H1 (cell line): ENCODE measurements around the gene KRT85. TPM values are rescaled to one million over a fixed set of nuclear protein-coding genes. Genes with fewer than 3 reads are reported as not detected.

Experiments used
- BCL11A ChIP-seq, 2 experiments: IDR thresholded peaks; one replicate each; pipeline ENCODE4 v1.6.1; 2011; ENCODE audit warnings: low read depth in 2 of 2, low read length in 2 of 2, mild to moderate bottlenecking in 2 of 2
- CEBPB ChIP-seq: IDR thresholded peaks from 2 replicates; pipeline ENCODE4 v1.6.1; 2012; ENCODE audit warnings: low read depth, low read length
- JUND ChIP-seq: IDR thresholded peaks from 2 replicates; pipeline ENCODE4 v1.6.1; 2011; ENCODE audit warnings: mild to moderate bottlenecking, improper control_type of control experiment, low read length
- PHF8 ChIP-seq: fragments of 200-600 bp; sonication (generic); conservative IDR thresholded peaks from 2 replicates; pipeline ENCODE4 v1.7.1; 2012; ENCODE audit warnings: low read depth, mild to moderate bottlenecking, inconsistent platforms, low read length, moderate library complexity
- SIX5 ChIP-seq: IDR thresholded peaks from 2 replicates; pipeline ENCODE4 v1.6.1; 2011; ENCODE audit warnings: mild to moderate bottlenecking, low read depth, low read length
- TBP ChIP-seq: IDR thresholded peaks from 2 replicates; pipeline ENCODE4 v1.6.1; 2011; ENCODE audit warnings: low read depth, low read length, improper control_type of control experiment
- polyA plus RNA-seq, 7 experiments: library from polyadenylated mRNA; depleted of rRNA in 3 of 7; stranded (reverse) in 5 of 7; unstranded in 2 of 7; fragments of >200 nt in 5 of 7; fragments of 200-250 nt in 2 of 7; gene quantifications; 1 replicate in 5 of 7; 2 replicates in 1 of 7; 4 replicates in 1 of 7; pipeline versions ENCODE4 v1.2.1 to v1.2.3, GENCODE V29; 2011 to 2013; ENCODE audit warnings: missing spikeins in 2 of 7, mixed read lengths in 2 of 7
- total RNA-seq: library from RNA; stranded (reverse); fragmentation: NEBNext Ultra II Directional; extraction: Animal tissue kit (Norgen Biotek cat#: 25700); gene quantifications from 2 replicates; pipeline ENCODE4 v1.2.1, GENCODE V29; 2021

The KRT85 gene
- total and polyA plus RNA-seq, 2 of the 8 experiments (the other 6 are each of a cell fraction or from before 2014, with no cell fraction given): not detected

- no peak for TF ChIP-seq PHF8
- no peak for TF ChIP-seq BCL11A (IDR thresholded peaks at IDR 0.05; ENCODE audit: low read depth in 2 of 2, low read length in 2 of 2)
- no peak for TF ChIP-seq JUND
- TF ChIP-seq SIX5: no peak
- no peak for TF ChIP-seq CEBPB
- no peak for TF ChIP-seq TBP
Measured at GRCh38 chr12:52347016-52347415, 20.3 kb downstream of the KRT85 start (continued).
